HG03060 (cell line): ENCODE measurements around the gene ANTXR1.

Experiments used
- ATAC-seq: cut with Tn5 transposase; IDR thresholded peaks from one replicate; pipeline ENCODE4 v1.9.1; 2021; ENCODE audit warnings: low read depth, moderate number of reproducible peaks; ENCODE audit not compliant: unreplicated experiment

The ANTXR1 gene

DNA sequence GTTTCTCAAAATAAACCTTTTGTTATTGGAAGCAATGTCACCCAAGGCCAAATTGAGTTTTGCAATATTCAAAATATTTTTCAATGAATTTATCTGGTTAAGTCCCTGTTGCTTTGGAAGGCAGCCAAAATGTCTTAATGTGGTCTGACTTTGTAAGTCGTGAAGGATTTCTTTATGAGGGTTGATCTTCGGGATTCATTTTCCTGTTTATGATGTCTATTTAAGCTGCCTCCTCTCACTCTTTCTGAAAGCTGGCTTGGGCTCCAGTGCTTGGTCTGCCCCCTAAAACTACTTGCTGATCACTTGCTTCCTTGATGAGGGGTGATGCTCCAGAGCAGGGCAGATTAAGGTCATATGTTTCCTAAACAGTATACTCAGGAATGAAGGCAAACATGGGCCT, 141.1 kb downstream of the ANTXR1 start:
- ATAC-seq = no peak

DNA sequence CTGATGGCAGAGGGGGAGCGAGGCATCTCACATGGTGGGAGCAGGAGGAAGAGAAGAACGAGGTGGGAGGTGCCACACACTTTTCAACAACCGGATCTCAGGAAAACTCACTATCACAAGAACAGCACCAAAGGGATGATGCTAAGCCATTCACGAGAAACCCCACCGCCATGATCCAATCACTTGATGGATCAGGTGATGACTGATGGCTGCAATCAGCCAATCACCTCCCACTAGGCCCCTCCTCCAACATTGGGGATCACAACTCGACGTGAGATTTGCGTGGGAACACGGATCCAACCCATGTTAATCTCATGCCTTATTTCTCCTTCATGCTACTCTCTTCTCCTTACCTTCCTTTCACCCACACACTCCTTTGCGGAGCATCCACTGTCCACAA, 143.6 kb downstream of the ANTXR1 start:
- ATAC-seq = no peak

DNA sequence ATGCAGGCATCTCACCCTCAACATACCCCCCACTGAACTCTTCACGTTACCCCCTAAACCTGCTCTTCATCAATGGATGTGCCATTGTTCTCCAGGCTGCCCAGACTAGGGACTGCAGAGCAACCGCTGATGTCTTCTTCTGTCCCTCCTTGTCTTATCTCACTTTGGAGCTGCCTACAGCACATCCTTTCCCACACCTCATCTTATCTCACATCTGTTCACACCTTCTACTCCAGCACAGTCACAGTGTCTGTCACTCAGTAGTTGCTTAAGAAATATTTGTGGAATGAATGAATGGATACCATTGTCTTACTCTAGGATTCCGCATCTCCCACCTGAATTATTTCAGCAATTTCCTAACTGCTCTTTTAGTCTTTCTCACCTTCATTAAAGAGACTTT, 144.5 kb downstream of the ANTXR1 start:
- no peak for ATAC-seq

DNA sequence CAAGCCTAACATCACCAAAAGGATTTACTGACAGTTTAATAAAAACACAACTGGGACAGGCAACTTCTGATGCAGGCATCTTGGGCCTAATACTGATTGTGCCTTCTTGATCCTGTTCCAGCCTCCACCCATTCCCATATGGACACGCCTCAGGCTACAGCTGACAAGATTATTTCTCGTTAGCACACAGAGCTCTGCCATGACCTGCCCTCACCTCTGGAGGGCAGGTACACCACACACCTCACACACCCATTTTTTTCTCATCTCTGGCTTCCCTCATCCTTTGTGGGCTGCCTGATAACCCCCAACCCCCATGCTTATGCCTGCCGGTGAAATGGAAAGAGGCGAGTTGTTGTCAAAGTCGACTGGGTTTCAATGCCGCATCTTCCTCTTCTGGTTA, 147.0 kb downstream of the ANTXR1 start:
- no peak for ATAC-seq

DNA sequence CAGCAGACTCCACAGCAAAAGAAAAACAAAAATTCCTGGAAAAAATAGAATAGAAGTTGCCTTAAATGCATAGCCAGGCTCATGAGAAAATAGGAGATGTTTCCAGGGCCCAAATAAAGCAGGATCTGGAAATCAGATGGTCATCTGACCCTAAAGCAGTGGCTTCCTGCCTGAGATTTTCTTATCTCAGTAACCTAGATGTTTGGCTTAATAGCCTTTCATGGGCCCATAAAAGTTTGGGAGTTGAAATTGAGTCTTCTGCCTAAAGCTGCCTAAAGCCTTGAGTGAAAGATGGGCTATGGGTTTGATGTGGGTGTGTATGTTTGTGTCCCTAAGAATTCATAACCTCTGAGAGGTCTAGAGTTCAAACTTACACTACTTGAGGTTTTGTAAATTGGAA, 149.1 kb downstream of the ANTXR1 start:
- no peak for ATAC-seq

DNA sequence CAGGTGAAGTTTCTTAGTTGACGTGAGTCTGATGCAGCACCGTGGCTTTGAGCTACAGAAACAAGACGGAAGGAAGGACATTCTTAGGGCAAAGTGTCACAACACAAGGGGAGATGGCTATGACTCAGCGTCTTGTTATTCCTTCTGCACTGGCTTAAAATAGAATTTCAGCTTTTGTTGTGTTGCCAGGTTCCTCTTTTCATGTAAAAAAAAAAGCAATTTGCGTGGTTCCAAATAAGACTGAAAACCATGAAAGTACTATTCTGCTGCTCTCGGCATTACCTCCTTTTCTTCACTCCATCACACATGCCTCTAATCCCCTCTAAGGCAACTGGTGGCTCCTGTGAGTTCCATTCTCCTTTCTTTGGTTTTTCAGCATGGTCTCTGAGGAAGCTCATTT, 150.1 kb downstream of the ANTXR1 start:
- no peak for ATAC-seq

DNA sequence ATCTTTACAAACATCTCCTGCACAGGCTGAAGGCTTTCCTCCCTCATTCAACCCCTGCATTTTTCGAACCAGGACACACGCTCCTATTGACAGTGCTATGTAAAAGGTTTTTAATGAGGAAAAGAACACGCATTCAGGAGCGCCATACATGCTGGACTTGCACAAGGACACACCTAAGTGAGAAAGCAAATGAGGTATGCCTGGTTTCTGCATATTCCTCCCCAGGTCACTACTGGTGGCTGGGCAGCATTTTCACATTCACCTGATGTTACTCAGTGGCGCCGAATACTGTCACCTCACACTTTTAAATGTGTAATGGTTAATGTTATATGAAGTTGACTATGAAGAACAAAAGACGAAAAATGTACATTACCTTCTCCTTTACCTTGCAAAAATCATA, 150.6 kb downstream of the ANTXR1 start:
- ATAC-seq = no peak

DNA sequence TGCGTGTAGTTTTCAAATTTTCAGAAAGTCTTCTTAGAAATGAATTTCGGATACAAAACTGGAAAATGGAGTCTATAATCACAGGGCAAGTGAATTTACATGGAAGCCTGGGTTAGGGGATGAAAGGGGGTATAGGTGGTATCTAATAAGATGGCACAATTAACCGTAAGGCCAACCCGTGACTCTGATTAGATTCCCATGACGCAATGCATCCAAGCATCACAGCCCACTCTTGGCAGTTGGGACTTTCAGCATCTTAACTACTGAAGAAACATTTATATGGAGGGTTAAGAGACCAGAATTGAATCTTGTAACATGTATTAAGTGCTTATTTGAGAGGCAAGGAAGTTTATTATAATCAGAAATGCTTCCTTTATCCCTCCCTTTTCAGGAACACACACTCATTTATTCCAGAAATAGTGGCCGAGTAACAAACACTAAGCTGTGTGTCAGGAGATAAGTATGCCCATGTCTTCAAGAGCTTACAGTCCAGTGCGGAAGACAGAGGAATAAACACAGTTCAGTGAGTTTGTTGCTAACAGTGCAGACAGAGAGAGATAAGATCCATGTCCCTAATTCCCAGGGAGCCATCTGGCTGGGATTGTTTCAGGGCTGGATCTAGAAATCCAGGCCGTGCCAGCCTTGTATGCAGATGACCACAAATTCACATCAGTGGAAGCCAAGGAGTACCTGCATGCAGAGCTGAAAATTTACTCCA, 151.2 kb downstream of the ANTXR1 start:
- ATAC-seq = no peak

DNA sequence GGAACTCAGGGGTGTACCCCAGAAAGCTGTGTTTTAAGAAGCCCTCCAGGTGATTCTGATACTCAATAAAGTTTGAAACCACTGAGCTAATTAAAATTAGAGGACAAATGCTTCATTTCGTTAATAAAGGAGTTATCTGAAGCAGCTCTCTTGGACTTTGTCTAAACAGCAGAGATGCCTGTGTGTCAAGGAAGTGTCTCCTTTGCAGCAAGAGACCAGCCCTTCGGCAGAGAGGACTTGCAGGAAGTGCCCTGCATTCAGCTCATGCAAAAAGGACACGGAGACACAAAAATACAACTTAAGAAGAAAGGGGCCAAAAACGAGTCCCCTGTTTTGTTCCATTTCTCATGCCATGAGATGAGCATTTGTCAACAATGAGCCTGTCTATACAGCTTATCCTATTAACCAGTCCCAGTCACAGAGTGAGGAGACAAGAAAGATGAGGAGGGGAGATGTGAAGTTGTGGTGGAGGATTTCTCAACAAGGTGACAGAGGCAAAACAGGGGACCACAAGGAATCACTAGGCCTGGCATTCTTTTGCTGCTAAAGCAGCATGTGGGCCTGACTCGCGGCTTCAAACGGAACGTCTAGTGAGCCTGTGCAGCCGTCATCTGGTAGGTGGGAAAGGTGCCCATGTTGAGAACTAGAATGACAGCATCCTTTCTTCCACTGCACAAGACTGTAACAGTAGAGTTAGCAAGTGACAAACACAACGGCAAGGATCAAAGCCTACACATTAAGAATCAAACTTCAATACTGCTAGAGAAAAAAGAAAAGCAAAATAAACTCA, 152.3 kb downstream of the ANTXR1 start:
- no peak for ATAC-seq

DNA sequence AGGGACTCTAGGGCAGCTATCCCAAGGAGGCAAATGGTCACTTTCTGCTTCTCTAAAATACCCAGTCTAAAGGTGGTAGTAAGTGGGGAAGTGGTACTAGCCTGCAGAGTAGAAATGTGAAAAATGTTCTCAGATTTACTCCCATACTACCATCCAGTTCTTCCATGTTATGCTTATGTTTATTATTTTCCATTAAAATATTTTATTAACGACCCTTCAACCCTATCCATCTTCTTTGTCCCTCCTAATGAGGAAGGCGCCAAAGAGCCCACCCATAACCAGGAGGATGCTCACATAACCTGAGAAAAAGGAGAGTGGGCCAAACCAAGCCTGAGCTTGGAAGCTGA, 153.5 kb downstream of the ANTXR1 start:
- ATAC-seq = no peak

DNA sequence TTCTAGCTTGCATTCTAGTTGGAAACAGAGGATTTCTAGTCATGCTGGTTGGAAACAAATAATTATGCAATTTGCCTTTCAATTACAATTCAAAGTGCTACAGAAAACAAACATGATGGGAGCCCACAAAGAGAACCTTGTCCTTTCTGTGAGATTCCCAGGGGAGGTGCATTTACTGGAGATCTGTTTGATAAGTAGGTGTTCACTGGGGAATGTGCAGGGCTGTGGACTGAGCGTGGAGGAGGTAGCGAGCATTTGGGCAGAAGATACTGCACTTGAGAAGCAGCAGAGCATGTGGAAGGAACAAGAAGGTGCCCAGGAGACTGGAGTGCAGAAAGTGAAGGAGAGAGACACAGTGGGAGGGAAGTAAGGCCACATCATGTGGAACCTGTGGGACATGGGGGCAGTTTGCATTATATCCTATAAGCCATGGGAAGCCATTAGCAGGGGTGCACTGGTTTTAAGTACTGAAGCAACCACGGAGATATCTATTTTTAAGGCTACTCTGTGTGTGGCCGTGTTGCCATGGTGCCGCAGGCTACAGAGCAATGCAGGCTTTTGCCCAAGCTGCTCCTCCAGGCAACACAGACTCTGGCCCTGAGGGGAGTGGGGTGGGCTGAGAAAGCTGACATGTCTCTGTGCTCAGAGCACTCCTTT, 154.0 kb downstream of the ANTXR1 start:
- no peak for ATAC-seq

DNA sequence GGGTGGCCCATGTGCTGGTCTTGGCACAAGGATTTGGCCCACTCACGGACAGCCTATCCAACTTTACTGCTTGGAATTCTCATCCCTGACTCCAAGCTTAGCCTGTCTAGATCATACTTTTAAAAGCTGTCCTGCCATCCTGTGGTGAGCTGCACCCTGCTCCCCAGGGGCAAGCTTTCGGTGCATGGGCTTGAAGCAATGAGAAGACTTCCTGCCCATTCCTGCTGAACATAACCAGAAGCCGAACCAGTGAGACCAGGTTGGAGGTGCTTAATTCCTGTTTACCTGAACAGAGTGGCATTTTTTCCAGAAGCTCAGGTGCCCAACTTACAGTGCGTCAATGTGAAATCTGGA, 154.5 kb downstream of the ANTXR1 start:
- no peak for ATAC-seq

DNA sequence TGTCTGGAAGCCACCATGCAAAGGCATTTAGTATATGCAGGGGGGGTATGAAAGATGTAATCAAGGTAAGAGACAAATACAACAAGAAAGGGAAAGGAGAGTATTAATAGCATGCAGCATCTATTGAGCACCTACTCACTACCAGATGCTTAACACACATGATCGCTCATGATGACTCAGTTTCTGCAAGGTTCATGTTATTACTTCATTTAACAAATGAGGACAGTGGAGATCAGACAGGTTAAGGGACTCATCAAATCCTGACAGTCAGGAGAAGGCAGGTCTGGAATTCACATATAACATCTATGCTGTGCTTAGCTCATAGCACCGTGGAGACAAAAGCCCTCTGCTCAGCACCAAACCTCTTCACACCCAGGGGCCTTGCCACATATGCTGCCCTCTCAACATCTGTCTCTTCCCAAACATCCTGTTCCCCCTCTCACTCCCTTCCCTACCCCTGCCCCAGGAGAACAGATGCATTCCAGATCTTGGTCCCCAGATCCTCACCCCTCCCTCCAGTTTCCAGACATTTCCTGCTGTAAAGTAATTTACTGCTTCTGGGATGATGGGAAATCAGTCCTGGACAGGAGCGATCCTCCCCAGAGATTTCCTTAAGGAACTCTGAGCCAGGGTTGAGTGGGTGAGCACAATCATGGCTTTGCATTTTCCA, 155.3 kb downstream of the ANTXR1 start:
- no peak for ATAC-seq

DNA sequence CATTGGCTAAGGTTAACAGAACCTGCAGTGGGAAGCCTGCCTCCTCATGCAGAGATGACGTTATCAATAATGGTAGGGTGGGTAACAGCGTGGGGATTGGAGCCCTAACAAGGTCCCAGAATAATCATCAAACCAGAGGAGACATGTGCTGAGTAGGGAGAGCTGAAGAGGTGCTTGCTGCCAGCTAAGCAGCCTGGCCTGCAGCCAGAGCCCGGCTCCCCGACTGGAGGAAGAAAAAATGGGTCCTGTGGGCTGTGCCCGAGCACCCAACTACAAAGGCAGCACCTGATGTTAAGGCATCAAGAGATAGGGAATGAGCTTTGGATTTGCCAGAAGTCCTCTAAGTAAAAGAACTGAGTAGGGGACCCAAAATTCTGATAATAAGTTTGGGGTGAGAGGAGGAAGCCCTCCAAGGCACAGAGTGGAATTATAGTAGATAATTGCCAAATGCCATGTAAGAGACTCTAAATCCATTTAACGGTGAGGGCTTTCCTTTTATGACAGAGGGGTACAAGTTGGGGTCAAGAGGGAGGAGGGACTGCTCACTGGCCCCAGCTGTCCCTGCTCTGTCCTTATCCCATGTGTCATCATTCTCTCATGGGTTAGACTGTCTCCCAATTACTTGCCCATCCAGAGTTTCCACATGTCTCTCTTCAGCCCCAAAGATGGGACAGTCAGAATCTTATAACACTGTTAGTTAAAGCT, 156.1 kb downstream of the ANTXR1 start:
- no peak for ATAC-seq

DNA sequence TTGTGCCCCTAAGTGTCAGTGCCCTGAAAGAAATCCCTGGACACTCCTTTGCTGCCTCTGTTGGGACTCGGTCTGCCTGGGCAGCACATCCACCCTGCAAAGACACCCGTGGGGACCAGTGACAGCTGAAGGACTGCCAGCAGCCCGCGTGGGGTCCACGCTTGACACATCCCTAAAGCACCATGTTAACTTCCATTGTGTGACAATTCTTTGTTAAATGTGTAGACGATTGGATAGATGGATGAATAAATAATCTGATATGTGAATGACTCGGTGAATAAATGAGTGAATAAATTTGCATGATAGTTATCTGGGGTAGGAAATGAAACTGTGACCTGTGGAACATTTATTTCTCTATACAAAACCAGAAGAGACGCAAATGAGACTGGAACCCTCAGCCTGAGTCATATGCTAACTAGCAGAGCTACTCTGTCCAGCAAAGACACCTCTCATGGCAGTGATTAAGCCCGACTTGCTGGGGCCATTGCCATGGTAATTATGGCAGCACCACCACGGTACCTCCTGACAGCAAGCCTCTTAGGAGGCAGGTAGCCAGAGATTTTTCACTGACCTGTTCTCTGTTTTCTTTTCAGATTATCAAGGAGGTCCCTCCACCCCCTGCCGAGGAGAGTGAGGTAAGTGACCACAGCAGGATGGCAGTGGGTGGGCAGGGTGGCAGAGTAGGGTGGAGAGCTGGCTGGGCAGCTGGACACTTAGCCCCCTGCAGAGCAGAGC, 156.8 kb downstream of the ANTXR1 start:
- ATAC-seq = no peak

DNA sequence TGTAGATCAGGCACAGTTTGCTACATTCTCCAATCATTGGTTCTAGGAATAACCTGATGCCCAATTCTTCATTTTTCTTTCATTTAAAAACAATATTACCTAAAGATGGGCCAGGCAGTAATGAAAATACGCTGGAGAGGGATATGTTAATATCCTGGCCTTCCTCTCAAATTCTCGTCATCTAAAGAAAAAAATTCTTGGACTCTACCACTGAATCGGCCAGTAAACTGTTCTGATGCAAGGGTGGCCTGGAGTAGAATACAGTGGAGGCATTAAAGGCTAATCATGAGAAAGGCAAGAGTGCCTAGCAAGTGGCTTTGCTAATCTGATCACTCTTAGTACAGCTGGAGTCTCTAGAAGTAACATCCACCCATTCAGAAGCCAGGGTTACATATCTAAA, 157.7 kb downstream of the ANTXR1 start:
- no peak for ATAC-seq

DNA sequence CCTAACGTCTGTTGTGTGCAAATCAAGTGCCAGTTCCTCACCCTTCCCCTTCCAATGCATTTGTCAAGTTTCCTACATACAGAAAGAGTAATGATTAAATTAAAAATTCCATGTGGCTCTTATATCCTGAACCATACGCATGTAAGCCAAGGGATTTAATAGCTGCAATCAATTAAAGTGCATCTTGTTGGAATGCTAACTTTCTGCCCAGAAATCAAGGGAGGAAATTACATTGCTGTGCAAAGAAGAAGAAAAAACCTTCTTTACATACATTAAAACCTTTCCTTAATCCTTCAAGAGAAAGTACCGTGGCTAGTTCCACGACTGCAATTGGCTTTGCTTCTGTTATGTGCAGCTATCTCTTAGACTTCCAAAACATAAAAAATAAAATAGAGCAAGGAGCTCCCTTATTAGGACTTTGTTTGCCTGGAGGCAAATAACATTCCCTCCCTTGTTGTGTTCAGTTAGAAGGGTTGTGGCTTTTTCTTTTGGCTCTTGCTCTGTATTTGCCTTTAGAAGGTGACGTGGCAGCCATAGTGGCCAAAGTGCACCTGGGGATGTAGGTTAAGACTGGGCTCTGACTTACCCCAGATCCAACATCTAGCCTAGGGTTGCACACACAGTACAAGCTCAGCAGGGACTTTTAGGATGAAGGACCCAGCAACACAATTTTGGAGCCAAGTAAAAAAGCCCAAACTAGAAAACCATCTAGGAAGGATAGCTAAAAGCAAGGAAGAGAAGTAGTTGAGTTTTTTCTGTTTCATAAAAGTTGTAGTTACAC, 158.3 kb downstream of the ANTXR1 start:
- ATAC-seq = no peak

DNA sequence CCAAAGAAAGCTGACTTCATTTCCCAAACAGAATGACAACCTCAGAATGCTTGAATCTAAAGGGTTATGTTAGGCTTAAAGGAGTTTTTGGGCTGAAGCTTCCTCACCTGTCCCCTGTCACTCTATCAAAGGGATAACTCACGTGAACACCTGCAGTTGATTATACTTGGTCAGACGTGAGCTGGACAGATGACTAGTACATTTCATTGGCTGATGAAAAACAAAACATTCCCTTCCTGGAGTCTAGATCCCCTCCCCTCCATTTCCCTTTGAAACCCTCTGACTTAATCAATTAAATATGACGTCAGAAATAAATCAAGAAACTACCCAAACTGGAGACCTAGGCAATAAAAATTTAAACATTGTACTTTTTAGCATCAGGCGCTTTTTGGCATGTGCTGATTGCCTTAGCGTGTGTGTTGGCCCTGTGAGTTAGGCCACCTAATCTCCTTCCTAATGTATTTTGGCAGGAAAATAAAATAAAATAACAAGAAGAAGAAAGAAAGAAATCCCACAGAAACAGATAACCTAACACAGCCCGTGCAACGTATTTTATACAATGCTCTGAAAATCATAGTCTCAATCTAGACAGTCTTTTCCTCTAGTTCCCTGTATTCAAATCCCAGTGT, 159.0 kb downstream of the ANTXR1 start:
- ATAC-seq = no peak

DNA sequence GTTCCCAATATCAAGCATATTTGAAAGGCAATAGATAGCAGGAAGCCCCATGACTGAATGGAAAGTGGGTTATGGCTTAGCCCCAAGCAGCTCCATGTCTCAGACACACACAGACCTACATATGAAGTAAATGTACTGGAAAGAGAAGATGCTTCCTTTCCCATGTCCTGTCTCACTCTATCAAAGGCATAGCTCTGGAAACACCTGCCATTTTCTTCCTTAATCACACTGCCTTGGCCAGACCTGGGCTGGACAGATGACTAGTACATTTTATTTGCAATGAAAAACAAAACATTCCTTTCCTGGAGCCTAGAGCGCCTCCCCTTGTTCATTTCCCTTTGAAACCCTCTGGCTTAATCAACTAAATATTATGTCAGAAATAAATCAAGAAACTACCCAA, 160.7 kb downstream of the ANTXR1 start:
- no peak for ATAC-seq
